HG02678 (cell line): ENCODE results near the gene TLR9.
"Not testable (repeated sequence)": the region's sequence is repeated elsewhere in the genome, so short reads cannot be mapped to it uniquely, and the experiment has no call there.

Source experiments
- ATAC-seq: cut with Tn5 transposase; IDR thresholded peaks from one replicate; pipeline ENCODE4 v1.9.1; 2021; ENCODE audit warnings: mild to moderate bottlenecking, moderate library complexity; ENCODE audit not compliant: unreplicated experiment

The TLR9 gene

DNA sequence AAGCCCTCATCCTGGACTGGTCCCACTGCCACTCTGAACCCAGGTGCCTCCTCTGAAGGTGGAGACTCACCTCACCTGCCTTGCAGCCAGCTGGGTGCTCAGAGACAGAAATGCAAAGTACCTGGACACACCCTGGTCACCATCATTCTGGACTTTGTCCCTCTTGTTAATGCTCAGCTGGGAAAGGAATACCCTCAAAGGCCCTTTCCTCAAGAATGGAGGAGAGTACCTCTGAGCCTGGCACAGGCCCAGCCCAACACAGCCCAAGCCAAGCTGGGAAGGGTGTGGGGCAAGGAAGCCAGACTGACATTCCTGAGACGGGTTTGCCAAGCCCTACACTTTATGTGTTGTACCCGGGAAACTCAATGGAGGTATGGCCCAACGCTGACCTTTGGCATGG, 28.5 kb downstream of the TLR9 start:
- no peak for ATAC-seq

DNA sequence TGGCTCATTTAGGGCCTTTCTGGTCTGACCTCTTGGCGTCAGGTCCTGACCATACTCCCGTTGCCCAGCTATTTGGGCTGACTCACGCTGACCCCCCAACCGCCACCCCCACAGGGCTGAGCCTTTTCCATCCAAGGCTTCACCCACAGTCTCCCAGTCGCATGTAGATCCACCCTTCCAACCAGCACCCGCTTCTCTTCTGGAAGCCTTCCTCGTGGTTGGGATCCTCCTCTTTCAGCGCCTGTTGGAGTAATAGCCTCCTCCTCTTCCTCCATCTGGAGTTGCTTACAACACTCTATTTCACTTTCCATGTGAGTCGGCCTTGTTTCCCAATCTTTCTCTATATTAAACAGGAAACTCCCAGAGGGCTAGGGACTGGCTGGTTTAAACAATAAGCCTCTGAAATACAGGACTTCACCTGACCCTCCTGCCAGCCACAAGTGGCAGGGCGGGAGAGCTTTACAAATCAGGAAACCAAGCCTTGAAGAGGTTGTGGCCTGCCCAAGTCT, 29.6 kb downstream of the TLR9 start:
- no peak for ATAC-seq

DNA sequence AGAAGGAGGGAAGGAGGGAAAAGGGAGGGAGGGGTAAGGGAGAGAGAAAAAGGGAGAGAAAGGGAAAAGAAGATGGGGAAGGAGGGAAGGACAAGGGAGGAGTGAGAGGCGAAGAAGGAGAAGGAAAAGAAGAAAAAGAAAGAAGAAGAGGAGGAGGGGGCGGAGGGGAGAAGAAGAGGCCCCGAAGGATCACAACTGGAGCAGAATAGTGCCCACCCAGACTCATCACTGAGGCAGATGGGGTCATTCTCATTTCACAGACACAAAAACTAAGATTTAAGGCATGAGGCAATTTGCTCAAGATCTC, 30.2 kb downstream of the TLR9 start:
- ATAC-seq, result no peak

- ATAC-seq, result no peak
Observed at GRCh38 chr3:52194485-52195290, 30.8 kb downstream of the TLR9 start.

DNA sequence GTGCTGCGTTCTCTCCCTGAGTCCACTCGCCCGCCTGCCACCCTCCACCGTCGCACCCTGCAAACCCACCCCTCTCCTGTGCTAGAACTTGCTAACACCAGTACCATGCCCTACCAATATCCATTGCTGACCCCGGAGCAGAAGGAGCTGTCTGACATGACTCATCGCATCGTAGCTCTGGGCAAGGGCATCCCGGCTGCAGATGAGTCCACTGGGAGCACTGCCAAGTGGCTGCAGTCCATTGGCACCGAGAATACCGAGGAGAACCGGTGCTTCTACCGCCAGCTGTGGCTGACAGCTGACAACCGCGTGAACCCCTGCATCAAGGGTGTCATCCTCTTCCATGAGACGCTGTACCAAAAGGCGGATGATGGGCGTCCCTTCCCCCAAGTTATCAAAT, 32.4 kb downstream of the TLR9 start:
- ATAC-seq, result no peak

- no peak for ATAC-seq
Observed at GRCh38 chr3:52191663-52192062, 33.8 kb downstream of the TLR9 start.

DNA sequence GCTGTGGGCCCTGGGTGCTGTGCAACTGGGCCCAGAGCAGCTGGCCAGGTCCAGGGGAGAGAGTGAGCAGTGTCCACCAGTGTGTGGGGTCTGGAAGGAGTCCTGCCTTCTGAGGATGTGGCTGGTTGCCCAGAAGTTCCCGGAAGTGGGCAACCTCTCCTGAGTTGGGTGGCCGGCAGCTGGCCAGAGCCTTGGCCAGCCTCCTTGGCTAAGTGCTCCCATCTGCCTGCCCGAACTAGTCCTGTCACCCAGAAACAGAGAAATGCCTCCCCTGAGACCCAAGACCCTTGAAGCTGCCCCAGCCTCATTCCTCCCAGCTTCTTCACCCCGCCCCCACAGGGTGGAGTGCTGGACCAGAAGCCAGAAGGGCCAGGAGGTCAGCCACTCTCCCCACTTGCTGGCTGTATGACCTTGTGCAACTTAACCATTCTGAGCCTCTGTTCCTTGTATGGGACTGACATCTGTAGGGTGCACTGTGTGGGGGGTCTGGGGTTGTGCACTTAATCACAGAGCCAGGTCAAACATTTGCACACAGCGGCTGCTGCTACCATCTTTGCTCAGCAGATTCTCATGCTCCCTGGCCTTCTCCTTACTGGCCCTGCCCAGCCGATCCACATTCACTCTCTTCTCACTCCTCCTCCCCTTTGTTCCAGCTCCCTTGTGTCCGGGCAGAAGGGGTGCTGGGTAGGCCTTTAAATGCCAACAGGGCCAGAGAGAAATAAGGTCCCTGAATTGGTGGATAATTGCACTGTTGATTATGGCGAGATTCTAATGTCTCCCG, 35.0 kb downstream of the TLR9 start:
- no peak for ATAC-seq

DNA sequence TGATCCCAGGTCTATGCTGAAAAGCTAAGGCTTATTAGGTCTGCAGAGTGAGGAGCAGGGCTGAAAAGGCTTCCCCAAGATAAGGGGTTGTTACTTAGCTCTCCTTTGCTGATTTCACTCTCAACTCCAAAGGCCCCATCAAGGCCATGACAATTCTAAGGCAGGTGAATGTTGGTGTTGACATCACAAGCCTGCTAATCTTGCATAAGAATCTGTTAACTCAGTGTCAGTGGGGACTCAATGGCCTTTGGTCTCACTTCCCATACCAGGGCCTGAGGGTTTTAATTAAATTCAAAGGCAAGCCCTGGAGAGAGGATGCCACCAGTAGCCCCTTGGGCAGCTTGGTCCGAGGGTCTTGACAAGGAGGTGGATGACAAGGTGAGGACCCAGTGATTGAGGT, 36.9 kb downstream of the TLR9 start:
- ATAC-seq, result no peak

DNA sequence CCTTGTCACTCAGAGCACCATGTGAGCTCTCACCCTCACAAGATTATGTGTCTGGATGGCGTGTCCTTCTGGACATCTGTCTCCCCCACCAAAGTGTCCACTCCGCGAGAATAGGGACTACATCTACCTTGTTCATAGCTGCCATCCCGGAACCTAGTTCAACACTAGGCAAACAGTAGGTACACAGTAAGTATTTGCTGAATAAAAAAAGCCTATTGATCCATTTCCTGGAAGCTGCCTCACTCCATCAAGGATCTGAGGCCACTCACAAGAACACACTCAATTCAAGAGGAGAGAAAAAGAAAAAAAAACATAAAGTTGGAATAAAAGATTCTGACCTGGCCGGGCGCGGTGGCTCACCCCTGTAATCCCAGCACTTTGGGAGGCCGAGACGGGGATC, 38.7 kb downstream of the TLR9 start:
- no peak for ATAC-seq

DNA sequence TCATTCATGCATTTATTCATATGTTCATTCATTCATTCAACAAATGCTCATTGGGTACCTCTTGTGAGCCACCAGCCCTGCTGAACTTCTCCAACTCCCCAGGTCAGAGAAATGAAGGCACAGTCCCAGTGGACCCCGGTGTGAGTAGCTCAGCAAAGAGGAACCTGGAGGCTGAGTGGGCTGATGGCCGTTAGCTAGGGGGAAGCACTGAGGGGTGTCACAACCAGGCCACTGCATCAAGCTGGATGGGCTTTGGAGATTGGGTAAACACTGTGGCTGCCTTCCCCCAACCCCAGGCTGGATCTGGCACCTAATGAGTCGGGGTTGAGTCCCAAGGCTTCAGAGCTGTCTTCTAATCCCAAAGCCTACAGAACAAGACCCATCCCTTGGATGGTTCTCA, 39.6 kb downstream of the TLR9 start:
- ATAC-seq, result no peak

GRCh38 chr3:52185311-52185710, 40.1 kb downstream of the TLR9 start:
- ATAC-seq, result no peak

DNA sequence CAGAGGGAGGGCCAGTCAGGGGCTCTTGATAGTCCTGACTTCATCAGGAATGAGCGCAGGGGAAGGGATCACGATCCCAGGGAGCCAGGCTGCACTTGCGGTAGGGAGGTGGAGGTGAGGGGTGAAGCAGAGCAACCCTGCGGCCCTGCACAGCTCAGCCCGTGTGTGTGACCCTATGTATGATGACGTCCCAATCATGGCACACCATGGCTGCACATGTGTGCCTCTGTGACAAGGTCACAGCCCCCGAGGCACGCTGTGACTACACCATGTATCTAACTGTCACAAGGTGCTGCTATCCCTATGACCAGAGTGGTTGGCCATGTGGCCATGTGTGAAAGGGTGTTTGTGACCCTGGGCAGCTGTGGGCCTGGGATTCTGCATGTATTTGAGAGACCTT, 40.8 kb downstream of the TLR9 start:
- ATAC-seq, result no peak

DNA sequence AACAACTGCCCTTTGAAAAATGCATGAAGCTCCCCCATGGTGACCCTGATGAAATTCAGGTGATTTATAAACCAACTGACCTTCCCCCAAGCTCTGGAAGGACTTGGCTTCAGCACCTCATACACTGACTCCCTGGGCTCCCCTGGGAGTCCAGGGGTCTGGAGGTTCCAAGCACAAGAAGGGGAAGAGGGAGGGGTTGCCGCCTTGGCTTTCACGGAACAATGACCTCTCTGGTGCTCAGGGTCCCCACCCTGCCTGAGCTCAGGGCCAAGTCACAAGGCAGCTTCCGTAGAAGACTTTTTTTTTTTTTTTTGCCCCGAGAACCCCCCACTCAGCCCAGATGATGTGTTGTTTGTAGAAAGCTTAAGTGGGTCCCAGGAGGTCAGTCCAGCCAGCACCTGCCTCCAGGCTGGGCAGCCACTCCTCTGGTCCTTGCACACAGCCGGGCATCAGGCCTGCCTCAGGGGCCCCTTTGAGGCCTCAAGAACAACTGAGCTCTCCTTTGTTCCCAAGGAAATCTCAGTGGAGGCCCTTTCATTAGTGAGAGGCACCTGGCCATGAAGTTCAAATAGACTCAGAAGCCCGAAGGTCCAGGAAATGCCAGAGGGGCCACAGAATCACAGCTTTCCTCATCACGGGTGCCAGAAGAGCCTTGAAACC, 41.5 kb downstream of the TLR9 start:
- ATAC-seq, result no peak

GRCh38 chr3:52182691-52183090, 42.8 kb downstream of the TLR9 start:
- ATAC-seq, result no peak

DNA sequence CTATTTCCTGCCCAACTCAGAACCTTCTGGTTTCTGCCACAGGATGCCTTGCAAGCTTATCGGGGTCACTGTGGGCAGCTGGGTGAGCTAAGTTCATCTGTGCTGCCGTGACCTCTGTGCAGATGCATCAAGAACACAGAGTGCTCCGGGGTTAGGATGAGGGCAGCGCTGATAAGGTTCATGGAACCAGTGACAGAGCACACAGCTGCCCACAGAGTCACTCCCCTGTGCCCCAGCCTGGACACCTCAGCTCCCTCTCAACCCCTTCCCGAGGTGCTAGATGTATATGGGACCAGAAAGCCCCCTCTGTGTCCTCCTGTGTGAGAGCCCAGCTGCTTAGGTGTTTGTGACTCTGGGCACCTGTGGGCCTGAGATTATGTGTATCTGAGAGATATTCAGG, 43.2 kb downstream of the TLR9 start:
- no peak for ATAC-seq

DNA sequence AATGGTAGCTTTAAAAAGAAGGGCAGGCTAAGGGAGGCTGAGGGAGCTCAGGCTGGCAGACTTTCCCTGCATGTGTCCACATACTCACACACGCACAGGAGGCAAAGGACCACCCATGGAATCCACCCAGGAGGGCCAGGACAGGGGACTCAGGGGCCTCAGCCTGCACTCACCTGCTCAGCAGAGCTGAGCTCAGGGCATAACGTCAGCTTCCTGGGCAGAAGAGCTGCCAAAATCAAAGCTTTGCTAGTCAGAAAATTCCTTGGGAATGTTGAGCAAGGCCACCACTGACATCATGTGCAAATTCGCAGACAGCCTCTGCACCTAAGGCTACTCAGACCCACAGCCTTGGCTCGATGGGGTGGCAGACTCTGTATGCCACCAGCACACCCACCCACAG, 43.9 kb downstream of the TLR9 start:
- no peak for ATAC-seq

GRCh38 chr3:52178537-52178936, 46.9 kb downstream of the TLR9 start:
- no peak for ATAC-seq

DNA sequence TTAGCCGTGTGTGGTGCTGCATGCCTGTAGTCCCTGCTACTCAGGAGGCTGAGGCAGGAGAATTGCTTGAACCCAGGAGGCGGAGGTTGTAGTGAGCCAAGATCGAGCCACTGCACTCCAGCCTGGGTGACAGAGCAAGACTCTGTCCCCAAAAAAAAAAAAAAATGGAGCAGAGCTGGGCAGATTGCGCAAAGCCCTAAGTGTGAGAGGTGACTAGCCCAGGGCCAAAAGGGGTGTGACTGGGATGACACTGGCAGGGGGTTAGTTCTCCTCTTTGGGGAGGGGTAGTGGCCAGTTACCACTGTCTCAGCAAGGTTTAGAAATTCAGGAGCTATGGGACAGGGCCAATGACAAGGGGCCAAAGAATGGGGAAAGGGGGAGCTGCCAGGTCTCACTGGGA, 47.3 kb downstream of the TLR9 start:
- not testable (repeated sequence) for ATAC-seq

GRCh38 chr3:52177701-52178042, 47.8 kb downstream of the TLR9 start:
- no peak for ATAC-seq

DNA sequence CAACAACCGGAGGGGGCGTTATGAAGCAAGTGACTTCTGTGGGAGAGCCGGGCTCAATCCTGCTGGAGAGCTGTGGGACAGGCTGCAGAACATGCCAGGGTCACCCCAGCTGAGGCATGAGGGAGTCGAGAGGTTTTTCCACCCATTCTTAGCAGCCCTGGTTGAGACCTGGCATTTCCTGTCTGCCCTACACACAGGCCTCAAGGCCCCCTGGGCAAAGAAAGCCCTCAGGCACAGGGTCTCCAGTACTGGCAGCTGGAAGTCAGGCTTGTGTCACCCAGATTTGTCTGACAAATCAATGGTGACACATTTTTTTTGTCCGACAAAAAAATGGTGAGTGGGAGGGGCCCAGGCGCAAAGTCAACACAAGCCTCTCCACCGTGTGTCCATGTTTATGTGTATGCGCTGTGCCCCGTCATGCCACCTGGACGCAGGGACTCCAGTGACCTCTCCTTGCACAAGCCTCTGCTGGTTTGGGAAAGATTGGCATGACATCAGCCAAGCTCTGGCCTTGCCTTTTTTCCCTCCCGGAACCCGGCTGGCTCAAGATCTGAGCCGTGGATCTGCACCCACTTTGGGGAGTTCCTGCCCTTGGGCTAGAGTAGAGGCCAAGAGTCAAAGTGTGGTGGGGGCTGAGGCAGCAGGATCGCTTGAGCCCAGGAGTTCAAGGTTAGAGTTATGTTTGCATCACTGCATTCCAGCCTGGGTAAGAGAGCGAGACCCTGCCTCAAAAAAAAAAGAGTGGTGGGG, 48.3 kb downstream of the TLR9 start:
- ATAC-seq, result no peak

GRCh38 chr3:52176180-52176752, 49.2 kb downstream of the TLR9 start:
- ATAC-seq, result no peak
